Thyroid gland (tissue), 4 donors: ENCODE measurements around the gene SCN4B. TPM values are rescaled to one million over a fixed set of nuclear protein-coding genes. Genes with fewer than 3 reads are reported as not detected.

ENCODE experiments used
- DNase-seq, 2 donors: peaks; one replicate each; pipeline ENCODE4 v3.0.0-alpha.2; 2019
- H3K27ac ChIP-seq, 3 donors: fragments of 200-600 bp; sonication (generic); 1 replicate in 2 of 3; 2 replicates in 1 of 3; pipeline ENCODE4 v1.5.1; 2016 to 2019; ENCODE audit warnings: mild to moderate bottlenecking in 1 of 3, moderate library complexity in 1 of 3
- H3K27me3 ChIP-seq: fragments of 200-600 bp; sonication (generic); one replicate; pipeline ENCODE4 v1.5.1; 2019
- H3K36me3 ChIP-seq, 2 donors: fragments of 200-600 bp; sonication (generic); one replicate each; pipeline ENCODE4 v1.5.1; 2016 to 2019
- H3K4me1 ChIP-seq, 2 donors: fragments of 200-600 bp; sonication (generic); one replicate each; pipeline ENCODE4 v1.5.1; 2017 to 2019
- H3K4me3 ChIP-seq, 3 donors: fragments of 200-600 bp; sonication (generic); replicated peaks in 1 of 3; 1 replicate in 2 of 3; 2 replicates in 1 of 3; pipeline ENCODE4 v1.5.1; 2016; ENCODE audit warnings: mild to moderate bottlenecking in 1 of 3
- H3K9me3 ChIP-seq: fragments of 200-600 bp; sonication (generic); one replicate; pipeline ENCODE4 v1.5.1; 2017
- CTCF ChIP-seq, 6 experiments: fragments of 200-600 bp in 3 of 6; fragments of 450-650 bp in 3 of 6; sonication (generic) in 3 of 6; IDR thresholded peaks; one replicate each; pipeline ENCODE4 v1.5.1; 2016 to 2019; ENCODE audit warnings: antibody characterized with exemption in 6 of 6, mild to moderate bottlenecking in 2 of 6, inconsistent platforms in 1 of 6, moderate library complexity in 1 of 6
- POLR2A ChIP-seq, 2 donors: fragments of 450-650 bp; IDR thresholded peaks; one replicate each; pipeline ENCODE4 v1.6.1; 2017; ENCODE audit warnings: antibody characterized with exemption in 2 of 2, mild to moderate bottlenecking in 2 of 2, moderate library complexity in 1 of 2
- WGBS, 2 donors: methylation state at CpG; one replicate each; pipeline ENCODE4 v1.1.5; 2017; 5-methylcytosine and 5-hydroxymethylcytosine counted together
- intact Hi-C: fragments of 100-400 bp; cut with DNase I; formaldehyde crosslinking; loops from one replicate; pipeline ENCODE4 v1.15.1; 2023
- total RNA-seq, 4 donors: library from RNA; depleted of rRNA; stranded (reverse); fragments of >200 nt; gene quantifications; one replicate each; pipeline ENCODE4 v1.2.3, GENCODE V29; 2016

Gene SCN4B
- total RNA-seq, 4 donors from 2014 or later: 5.5 to 15.7 (median 10.5) TPM

- no peaks in the 10 kb centered on the region for H3K27me3 ChIP-seq
- H3K27ac ChIP-seq: peak overlapping the region in 1 of 3 donors; percentile 10
- 60 to 75% methylated on average over 4 of the region's 4 CpGs for WGBS, 2 donors
- no peak for DNase-seq
- intact Hi-C loops: no loop called here
- no peak overlapping the region for H3K4me3 ChIP-seq
- TF ChIP-seq POLR2A (IDR thresholded peaks at IDR 0.05): no peak
- TF ChIP-seq CTCF (IDR thresholded peaks at IDR 0.05): no peak
- H3K4me1 ChIP-seq: peaks cover 4 to 26% of the 10 kb centered on the region in 2 donors
- no peaks in the 10 kb centered on the region for H3K9me3 ChIP-seq
- H3K36me3 ChIP-seq: no peaks in the 10 kb centered on the region
Observed at GRCh38 chr11:118095493-118095892, 57.1 kb downstream of the SCN4B start.

GRCh38 chr11:118092907-118093571 lies 59.6 kb downstream of the SCN4B start:
- no peak for DNase-seq
- intact Hi-C loops: no loop called here
- Histone ChIP-seq H3K4me1 (peaks cover 0 to 14% of the 10 kb centered on the region in 2 donors), H3K27ac (no peak overlapping the region), H3K27me3 (no peaks in the 10 kb centered on the region), H3K9me3 (no peaks in the 10 kb centered on the region), H3K36me3 (no peaks in the 10 kb centered on the region), H3K4me3 (no peak overlapping the region)
- 78 to 81% methylated on average over 7 to 8 of the region's 8 CpGs for WGBS, 2 donors
- TF ChIP-seq POLR2A (IDR thresholded peaks at IDR 0.05) (no peak), CTCF (IDR thresholded peaks at IDR 0.05) (no peak)

GRCh38 chr11:118091690-118092089 lies 60.9 kb downstream of the SCN4B start:
- H3K27me3 ChIP-seq: no peaks in the 10 kb centered on the region
- no peak for TF ChIP-seq POLR2A (IDR thresholded peaks at IDR 0.05)
- TF ChIP-seq CTCF (IDR thresholded peaks at IDR 0.05): no peak
- DNase-seq: no peak
- H3K27ac ChIP-seq: no peak overlapping the region
- intact Hi-C loops: no loop called here
- 86 to 91% methylated on average over 6 of the region's 6 CpGs for WGBS, 2 donors
- no peak overlapping the region for H3K4me3 ChIP-seq
- H3K9me3 ChIP-seq: no peaks in the 10 kb centered on the region
- peaks cover 0 to 14% of the 10 kb centered on the region in 2 donors for H3K4me1 ChIP-seq
- no peaks in the 10 kb centered on the region for H3K36me3 ChIP-seq

GRCh38 chr11:118090545-118091162 lies 62.0 kb downstream of the SCN4B start:
- TF ChIP-seq POLR2A (IDR thresholded peaks at IDR 0.05) (no peak), CTCF (IDR thresholded peaks at IDR 0.05) (no peak)
- Histone ChIP-seq H3K27ac (no peak overlapping the region), H3K36me3 (no peaks in the 10 kb centered on the region), H3K27me3 (no peaks in the 10 kb centered on the region), H3K9me3 (no peaks in the 10 kb centered on the region), H3K4me1 (peaks cover 0 to 6% of the 10 kb centered on the region in 2 donors), H3K4me3 (no peak overlapping the region)
- DNase-seq: peak; percentile 56 to 57
- intact Hi-C loops: no loop called here
- 60 to 65% methylated on average over 7 of the region's 7 CpGs for WGBS, 2 donors

GRCh38 chr11:118088531-118088930 lies 64.1 kb downstream of the SCN4B start:
- DNase-seq: peak in 1 of 2 donors; percentile 7
- intact Hi-C loops: no loop called here
- Histone ChIP-seq H3K27ac (no peak overlapping the region), H3K4me1 (peaks cover 8 to 14% of the 10 kb centered on the region in 2 donors), H3K27me3 (no peaks in the 10 kb centered on the region), H3K4me3 (no peak overlapping the region), H3K9me3 (no peaks in the 10 kb centered on the region), H3K36me3 (no peaks in the 10 kb centered on the region)
- no peak for TF ChIP-seq POLR2A (IDR thresholded peaks at IDR 0.05)
- no peak for TF ChIP-seq CTCF (IDR thresholded peaks at IDR 0.05)
- 75 to 84% methylated on average over 4 of the region's 4 CpGs for WGBS, 2 donors
